Measurements from ENCODE around the gene LAP3.

DNA sequence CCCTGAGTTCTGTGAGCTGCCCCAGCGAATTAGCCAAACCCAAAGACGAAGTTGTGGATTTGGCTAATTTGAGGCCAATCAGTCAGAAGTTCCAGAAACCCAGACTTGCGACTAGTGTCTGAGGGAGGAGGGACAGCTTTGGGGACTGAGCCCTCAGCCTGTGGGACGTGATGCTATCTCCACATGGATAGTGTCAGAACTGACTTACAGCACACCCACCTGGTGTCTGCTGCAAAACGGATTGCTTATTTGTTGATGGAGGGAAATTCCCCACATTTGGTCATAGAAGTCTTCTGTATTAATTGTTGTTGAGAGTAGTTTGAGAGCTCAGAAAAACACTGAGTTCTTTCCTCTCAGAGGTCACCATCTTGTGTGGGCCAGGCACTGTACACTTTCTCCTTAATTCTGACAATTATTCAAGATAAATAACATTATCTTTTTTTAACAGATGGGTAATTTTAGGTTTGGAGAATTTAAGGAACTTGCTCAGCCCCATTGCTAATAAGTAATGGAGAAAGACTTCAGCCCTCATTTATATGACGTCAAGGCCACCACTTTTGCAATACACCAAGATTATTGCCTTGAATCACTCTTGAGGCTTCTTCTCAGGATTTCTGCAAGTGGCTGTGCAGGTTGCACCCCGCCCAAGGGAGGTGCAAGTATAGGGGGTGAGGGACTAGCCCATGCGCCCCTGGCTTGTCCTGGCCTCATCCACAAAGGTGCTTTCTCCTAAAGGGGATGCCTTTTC is 45.3 kb upstream of the LAP3 start:
- TF ChIP-seq, protein P1, sequence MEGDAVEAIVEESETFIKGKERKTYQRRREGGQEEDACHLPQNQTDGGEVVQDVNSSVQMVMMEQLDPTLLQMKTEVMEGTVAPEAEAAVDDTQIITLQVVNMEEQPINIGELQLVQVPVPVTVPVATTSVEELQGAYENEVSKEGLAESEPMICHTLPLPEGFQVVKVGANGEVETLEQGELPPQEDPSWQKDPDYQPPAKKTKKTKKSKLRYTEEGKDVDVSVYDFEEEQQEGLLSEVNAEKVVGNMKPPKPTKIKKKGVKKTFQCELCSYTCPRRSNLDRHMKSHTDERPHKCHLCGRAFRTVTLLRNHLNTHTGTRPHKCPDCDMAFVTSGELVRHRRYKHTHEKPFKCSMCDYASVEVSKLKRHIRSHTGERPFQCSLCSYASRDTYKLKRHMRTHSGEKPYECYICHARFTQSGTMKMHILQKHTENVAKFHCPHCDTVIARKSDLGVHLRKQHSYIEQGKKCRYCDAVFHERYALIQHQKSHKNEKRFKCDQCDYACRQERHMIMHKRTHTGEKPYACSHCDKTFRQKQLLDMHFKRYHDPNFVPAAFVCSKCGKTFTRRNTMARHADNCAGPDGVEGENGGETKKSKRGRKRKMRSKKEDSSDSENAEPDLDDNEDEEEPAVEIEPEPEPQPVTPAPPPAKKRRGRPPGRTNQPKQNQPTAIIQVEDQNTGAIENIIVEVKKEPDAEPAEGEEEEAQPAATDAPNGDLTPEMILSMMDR (conservative IDR thresholded peaks at IDR 0.05; ENCODE audit: low read depth, low read length): no peak
- TF ChIP-seq EZH2 (IDR thresholded peaks at IDR 0.05; ENCODE audit: low read length, unreplicated experiment): no peak
